ENCODE data around the gene MAGI2.

MAGI2 gene

DNA sequence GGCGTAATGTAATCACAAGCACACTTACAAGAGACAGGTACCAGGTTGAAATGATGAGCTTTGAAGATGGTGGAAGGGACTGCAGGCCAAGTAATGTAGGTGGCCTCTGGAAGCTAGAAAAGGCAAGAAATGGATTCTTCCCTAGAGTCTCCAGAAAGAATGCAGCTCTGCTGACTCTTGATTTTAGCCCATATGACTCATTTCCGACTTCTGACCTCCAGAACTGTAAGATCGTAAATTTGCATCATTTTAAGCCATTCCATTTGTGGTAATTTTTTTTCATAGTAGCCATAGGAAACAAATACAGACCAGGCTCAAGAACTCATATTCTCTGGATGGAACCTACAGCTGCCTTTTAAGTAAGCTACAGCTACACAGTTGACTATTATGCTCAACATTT lies 315.5 kb downstream of the MAGI2 start:
- no peak overlapping the region for H3K27ac ChIP-seq (ENCODE audit: low read length)
- H3K36me3 ChIP-seq (ENCODE audit: control insufficient read depth, low read depth, low read length), result no peaks in the 10 kb centered on the region
- H3K9ac ChIP-seq (ENCODE audit: low read length), result no peak overlapping the region
- no peaks in the 10 kb centered on the region for H3K27me3 ChIP-seq (ENCODE audit: control insufficient read depth, insufficient read depth, low read length)
- H3K4me1 ChIP-seq (ENCODE audit: control insufficient read depth, low read depth, low read length), result no peaks in the 10 kb centered on the region
- H3K4me3 ChIP-seq (ENCODE audit: low read length), result no peak overlapping the region
- no peaks in the 10 kb centered on the region for H3K9me3 ChIP-seq (ENCODE audit: control insufficient read depth, low read depth, low read length)

DNA sequence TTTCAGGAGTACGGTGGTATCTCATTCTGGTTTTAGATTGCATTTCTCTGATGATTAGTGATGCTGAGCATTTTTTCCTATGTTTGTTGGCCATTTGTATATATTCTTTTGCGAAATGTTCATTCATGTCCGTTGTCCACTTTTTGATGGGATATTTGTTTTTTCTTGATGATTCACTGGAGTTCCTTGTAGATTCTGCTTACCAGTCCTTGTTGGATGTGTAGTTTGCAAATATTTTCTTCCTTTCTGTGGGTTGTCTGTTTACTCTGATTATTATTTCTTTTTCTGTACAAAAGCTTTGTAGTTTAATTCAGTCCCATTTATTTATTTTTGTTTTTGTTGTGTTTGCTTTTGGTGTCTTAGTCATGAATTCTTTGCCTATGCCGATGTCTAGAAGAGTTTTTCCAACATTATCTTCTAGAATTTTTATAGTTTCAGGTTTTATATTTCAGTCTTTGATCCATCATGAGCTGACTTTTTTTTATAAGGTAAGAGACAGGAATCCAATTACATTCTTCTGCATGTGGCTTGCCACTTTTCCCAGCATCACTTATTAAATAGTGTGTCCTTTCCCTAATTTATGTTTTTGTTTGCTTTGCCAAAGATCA lies 320.5 kb downstream of the MAGI2 start:
- H3K9ac ChIP-seq (ENCODE audit: low read length), result no peak overlapping the region
- H3K4me3 ChIP-seq (ENCODE audit: low read length), result no peak overlapping the region
- no peaks in the 10 kb centered on the region for H3K9me3 ChIP-seq (ENCODE audit: control insufficient read depth, low read depth, low read length)
- no peaks in the 10 kb centered on the region for H3K36me3 ChIP-seq (ENCODE audit: control insufficient read depth, low read depth, low read length)
- no peaks in the 10 kb centered on the region for H3K27me3 ChIP-seq (ENCODE audit: control insufficient read depth, insufficient read depth, low read length)
- no peak overlapping the region for H3K27ac ChIP-seq (ENCODE audit: low read length)
- no peaks in the 10 kb centered on the region for H3K4me1 ChIP-seq (ENCODE audit: control insufficient read depth, low read depth, low read length)

DNA sequence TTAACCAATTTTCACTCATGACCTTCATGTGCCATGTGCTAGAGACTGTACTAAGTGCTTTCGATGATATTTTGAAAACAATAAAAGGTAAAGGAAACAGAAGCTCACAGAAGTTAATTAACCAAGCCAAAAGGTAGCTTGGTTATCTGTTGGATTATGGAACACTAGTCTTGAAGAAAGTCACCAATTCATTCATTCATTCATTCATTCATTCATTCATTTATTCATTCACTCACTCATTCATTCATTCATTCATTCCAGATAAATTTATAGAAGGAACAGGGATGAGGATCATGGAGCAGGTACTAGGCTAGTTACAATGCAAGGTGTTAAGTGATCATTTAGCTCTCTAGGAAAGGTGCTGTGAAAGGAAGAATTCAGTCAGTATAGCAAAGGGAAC lies 322.8 kb downstream of the MAGI2 start:
- H3K4me1 ChIP-seq (ENCODE audit: control insufficient read depth, low read depth, low read length), result no peaks in the 10 kb centered on the region
- H3K27ac ChIP-seq (ENCODE audit: low read length), result no peak overlapping the region
- H3K9ac ChIP-seq (ENCODE audit: low read length), result no peak overlapping the region
- no peaks in the 10 kb centered on the region for H3K9me3 ChIP-seq (ENCODE audit: control insufficient read depth, low read depth, low read length)
- no peaks in the 10 kb centered on the region for H3K27me3 ChIP-seq (ENCODE audit: control insufficient read depth, insufficient read depth, low read length)
- no peak overlapping the region for H3K4me3 ChIP-seq (ENCODE audit: low read length)
- H3K36me3 ChIP-seq (ENCODE audit: control insufficient read depth, low read depth, low read length), result no peaks in the 10 kb centered on the region

DNA sequence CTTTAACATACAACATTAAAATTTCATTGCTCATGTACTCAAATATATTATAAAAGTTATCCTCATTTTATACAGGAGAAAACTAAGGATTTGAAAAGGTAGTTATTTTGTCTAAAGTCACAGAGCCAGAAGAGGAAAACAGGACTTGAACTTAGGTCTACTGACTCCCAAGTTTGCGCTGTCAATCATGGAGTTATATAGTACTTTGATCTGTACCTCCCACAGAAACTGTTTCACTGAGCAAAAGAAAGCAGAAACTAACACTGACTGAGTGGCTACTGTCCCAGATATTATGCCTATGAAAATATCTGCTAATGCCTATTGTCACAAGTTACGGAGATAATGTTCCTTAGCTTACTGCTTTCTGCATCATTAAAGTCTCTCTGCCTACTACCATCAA lies 329.1 kb downstream of the MAGI2 start:
- H3K4me1 ChIP-seq (ENCODE audit: control insufficient read depth, low read depth, low read length), result no peaks in the 10 kb centered on the region
- H3K9ac ChIP-seq (ENCODE audit: low read length), result no peak overlapping the region
- H3K36me3 ChIP-seq (ENCODE audit: control insufficient read depth, low read depth, low read length), result no peaks in the 10 kb centered on the region
- no peaks in the 10 kb centered on the region for H3K27me3 ChIP-seq (ENCODE audit: control insufficient read depth, insufficient read depth, low read length)
- no peaks in the 10 kb centered on the region for H3K9me3 ChIP-seq (ENCODE audit: control insufficient read depth, low read depth, low read length)
- H3K4me3 ChIP-seq (ENCODE audit: low read length), result no peak overlapping the region
- no peak overlapping the region for H3K27ac ChIP-seq (ENCODE audit: low read length)

DNA sequence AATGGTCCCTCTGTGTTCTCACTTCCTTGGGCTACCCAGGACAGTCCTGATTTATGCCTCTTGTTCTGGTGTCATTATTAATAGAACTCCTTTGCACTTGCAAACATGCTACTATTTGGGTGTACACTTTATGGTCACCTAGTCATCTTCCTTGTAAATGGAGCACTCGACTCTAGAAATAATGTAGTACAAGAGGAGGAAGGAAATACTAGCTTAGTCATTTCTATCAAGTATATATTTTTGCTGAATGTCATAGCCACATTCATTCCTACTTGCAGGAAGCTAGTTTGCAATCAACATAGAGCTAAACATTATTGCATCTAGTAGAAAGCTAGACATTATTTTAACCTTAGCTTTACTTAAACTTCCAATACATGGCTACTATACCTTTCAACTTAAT lies 335.3 kb downstream of the MAGI2 start:
- Histone ChIP-seq H3K27ac (ENCODE audit: low read length) (no peak overlapping the region), H3K27me3 (ENCODE audit: control insufficient read depth, insufficient read depth, low read length) (no peaks in the 10 kb centered on the region), H3K9ac (ENCODE audit: low read length) (no peak overlapping the region), H3K36me3 (ENCODE audit: control insufficient read depth, low read depth, low read length) (no peaks in the 10 kb centered on the region), H3K9me3 (ENCODE audit: control insufficient read depth, low read depth, low read length) (no peaks in the 10 kb centered on the region), H3K4me3 (ENCODE audit: low read length) (no peak overlapping the region), H3K4me1 (ENCODE audit: control insufficient read depth, low read depth, low read length) (no peaks in the 10 kb centered on the region)

DNA sequence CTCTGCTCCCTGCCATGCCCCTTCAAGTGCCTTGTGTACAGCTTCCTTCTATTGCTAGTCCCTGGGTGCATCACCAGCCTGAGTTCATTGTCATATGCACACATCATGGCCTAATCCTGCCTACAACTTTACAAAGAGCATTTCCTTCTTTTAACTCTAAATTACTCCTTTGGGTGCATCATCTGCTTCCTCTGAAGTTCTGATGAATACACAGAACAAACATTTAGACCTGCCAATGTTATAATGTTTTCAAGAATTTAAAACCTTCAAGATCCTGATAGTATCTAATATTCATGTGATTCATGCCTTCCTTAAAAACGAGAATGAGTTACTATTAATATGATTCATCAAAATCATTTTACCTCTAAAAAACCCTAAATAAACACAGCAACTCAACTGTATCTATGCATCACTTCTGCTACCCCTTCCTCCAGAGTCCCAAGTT lies 357.1 kb downstream of the MAGI2 start:
- no peak overlapping the region for H3K9ac ChIP-seq (ENCODE audit: low read length)
- no peaks in the 10 kb centered on the region for H3K27me3 ChIP-seq (ENCODE audit: control insufficient read depth, insufficient read depth, low read length)
- H3K27ac ChIP-seq (ENCODE audit: low read length), result no peak overlapping the region
- H3K4me1 ChIP-seq (ENCODE audit: control insufficient read depth, low read depth, low read length), result no peaks in the 10 kb centered on the region
- no peaks in the 10 kb centered on the region for H3K9me3 ChIP-seq (ENCODE audit: control insufficient read depth, low read depth, low read length)
- H3K36me3 ChIP-seq (ENCODE audit: control insufficient read depth, low read depth, low read length), result no peaks in the 10 kb centered on the region
- no peak overlapping the region for H3K4me3 ChIP-seq (ENCODE audit: low read length)

DNA sequence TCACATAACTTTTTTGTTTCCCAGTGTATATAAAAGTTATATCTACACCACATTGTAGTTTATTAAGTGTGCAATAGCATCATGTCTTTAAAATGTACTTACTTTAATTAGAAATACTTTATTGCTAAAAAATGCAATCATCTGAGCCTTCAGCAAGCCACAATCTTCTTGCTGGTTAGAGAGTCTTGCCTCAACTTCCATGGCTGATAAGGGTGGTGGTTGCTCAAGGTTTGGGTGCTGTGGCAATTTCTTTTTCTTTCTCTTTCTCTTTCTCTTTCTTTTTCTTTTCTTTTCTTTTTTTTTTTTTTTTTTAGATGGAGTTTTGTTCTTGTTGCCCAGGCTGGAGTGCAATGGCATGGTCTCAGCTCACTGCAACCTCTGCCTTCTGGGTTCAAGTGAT lies 360.0 kb downstream of the MAGI2 start:
- Histone ChIP-seq H3K27ac (ENCODE audit: low read length) (no peak overlapping the region), H3K36me3 (ENCODE audit: control insufficient read depth, low read depth, low read length) (no peaks in the 10 kb centered on the region), H3K27me3 (ENCODE audit: control insufficient read depth, insufficient read depth, low read length) (no peaks in the 10 kb centered on the region), H3K9ac (ENCODE audit: low read length) (no peak overlapping the region), H3K4me3 (ENCODE audit: low read length) (no peak overlapping the region), H3K9me3 (ENCODE audit: control insufficient read depth, low read depth, low read length) (no peaks in the 10 kb centered on the region), H3K4me1 (ENCODE audit: control insufficient read depth, low read depth, low read length) (no peaks in the 10 kb centered on the region)

DNA sequence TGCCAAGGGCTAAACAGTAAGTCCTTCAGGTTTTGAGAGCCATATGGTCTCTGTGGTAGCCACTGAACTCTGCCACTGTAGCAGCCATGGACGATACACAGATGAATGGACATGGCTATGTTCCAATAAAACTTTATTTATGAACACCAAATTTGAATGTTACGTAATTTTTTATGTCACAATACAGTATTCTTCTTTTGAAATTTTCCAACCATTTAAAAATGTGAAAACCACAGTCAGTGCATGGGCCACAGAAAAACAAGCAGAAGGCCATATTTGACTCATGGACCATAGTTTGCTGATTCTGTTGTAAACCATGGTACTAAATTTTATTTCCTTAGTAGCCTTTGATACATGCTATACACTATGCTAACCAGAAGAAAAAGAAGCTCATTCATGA lies 361.8 kb downstream of the MAGI2 start:
- Histone ChIP-seq H3K9ac (ENCODE audit: low read length) (no peak overlapping the region), H3K27me3 (ENCODE audit: control insufficient read depth, insufficient read depth, low read length) (no peaks in the 10 kb centered on the region), H3K27ac (ENCODE audit: low read length) (no peak overlapping the region), H3K4me3 (ENCODE audit: low read length) (no peak overlapping the region), H3K4me1 (ENCODE audit: control insufficient read depth, low read depth, low read length) (no peaks in the 10 kb centered on the region), H3K36me3 (ENCODE audit: control insufficient read depth, low read depth, low read length) (no peaks in the 10 kb centered on the region), H3K9me3 (ENCODE audit: control insufficient read depth, low read depth, low read length) (no peaks in the 10 kb centered on the region)

DNA sequence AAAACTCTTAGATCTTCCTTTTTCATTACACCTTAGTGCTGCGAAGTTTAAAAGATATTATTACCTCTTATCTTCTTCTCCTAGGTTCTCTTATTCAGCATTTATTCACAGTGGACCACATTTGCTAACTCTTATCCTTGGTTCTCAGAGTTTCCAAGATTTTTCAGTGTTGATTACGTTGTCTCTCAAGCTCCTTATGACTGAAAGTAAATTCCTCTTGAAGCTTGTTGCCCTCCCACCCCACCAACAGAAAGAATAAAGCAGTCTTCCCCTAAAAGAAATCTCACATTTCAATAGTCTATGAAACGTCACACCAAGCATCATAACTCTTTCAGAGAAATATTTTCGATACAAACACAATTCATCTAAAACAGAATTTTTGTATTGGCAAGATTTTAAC lies 362.5 kb downstream of the MAGI2 start:
- no peaks in the 10 kb centered on the region for H3K36me3 ChIP-seq (ENCODE audit: control insufficient read depth, low read depth, low read length)
- H3K4me3 ChIP-seq (ENCODE audit: low read length), result no peak overlapping the region
- H3K4me1 ChIP-seq (ENCODE audit: control insufficient read depth, low read depth, low read length), result no peaks in the 10 kb centered on the region
- no peaks in the 10 kb centered on the region for H3K9me3 ChIP-seq (ENCODE audit: control insufficient read depth, low read depth, low read length)
- no peaks in the 10 kb centered on the region for H3K27me3 ChIP-seq (ENCODE audit: control insufficient read depth, insufficient read depth, low read length)
- no peak overlapping the region for H3K9ac ChIP-seq (ENCODE audit: low read length)
- no peak overlapping the region for H3K27ac ChIP-seq (ENCODE audit: low read length)

DNA sequence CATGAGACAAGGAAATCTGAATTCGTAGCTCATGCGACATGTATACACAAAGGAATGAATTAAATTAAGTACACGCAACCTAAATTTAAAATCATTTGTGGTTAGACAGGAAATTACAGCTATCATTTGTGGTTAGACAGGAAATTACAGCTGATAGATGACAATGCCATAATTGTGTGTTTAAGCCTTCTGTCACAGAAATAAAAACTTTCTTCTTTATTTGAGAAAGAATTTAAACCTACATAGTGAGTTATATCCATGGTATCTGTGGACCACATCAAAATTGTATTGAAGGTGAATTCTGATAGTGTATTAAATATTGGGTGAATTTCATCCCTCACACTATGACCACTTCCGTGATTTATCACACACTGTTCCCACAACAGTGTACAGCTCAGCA lies 362.9 kb downstream of the MAGI2 start:
- no peaks in the 10 kb centered on the region for H3K4me1 ChIP-seq (ENCODE audit: control insufficient read depth, low read depth, low read length)
- no peaks in the 10 kb centered on the region for H3K27me3 ChIP-seq (ENCODE audit: control insufficient read depth, insufficient read depth, low read length)
- no peak overlapping the region for H3K4me3 ChIP-seq (ENCODE audit: low read length)
- no peaks in the 10 kb centered on the region for H3K36me3 ChIP-seq (ENCODE audit: control insufficient read depth, low read depth, low read length)
- H3K27ac ChIP-seq (ENCODE audit: low read length), result no peak overlapping the region
- no peaks in the 10 kb centered on the region for H3K9me3 ChIP-seq (ENCODE audit: control insufficient read depth, low read depth, low read length)
- no peak overlapping the region for H3K9ac ChIP-seq (ENCODE audit: low read length)

DNA sequence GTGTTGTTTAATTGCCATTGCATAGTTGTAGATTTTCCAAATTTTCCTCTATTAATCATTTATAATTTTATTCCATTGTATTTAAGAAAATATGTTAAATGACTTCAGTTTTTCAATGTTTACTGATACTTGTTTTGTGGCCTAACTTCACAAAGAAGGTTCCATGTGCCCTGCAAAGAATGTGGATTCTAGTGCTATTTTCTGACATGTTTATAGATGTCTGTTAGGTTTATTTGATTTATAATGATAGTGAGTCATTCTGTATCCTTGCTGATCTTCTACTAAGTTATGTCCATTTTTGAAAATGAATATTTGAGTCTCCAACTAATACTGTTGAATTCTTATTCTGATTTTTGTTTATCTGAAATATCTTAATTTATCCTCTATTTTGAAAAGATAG lies 369.0 kb downstream of the MAGI2 start:
- H3K36me3 ChIP-seq (ENCODE audit: control insufficient read depth, low read depth, low read length), result no peaks in the 10 kb centered on the region
- H3K4me3 ChIP-seq (ENCODE audit: low read length), result no peak overlapping the region

DNA sequence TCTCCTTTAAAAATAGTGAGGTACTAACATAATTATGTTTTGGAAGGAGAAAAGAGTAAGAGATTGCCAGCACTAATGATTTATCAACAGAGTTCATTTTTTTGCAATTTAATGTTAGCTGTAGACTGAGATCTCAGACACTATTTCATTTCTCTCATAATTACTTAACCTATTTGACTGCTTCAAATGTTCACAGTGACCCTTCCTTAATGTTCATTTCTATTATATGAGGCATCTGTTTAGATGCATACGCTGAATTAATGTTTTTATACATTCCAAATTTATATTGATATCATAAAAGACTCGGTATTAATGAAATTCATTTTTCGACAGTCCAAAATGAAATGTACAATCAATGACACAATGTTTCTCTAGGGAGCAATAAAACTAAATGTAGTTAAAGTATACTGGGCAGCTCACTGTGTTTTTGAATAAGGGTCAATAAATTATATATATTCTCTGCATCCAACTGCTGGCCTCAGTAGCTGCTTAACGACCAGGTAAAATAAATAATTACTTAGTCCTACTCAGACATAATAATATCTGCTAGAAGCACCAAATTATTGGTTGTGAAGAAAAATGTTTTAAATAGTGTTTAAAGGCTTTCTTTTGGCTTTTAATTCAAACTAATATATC lies 373.4 kb downstream of the MAGI2 start:
- Histone ChIP-seq H3K9ac (ENCODE audit: low read length) (no peak overlapping the region), H3K36me3 (ENCODE audit: control insufficient read depth, low read depth, low read length) (no peaks in the 10 kb centered on the region), H3K4me3 (ENCODE audit: low read length) (no peak overlapping the region), H3K27ac (ENCODE audit: low read length) (no peak overlapping the region), H3K4me1 (ENCODE audit: control insufficient read depth, low read depth, low read length) (no peaks in the 10 kb centered on the region), H3K27me3 (ENCODE audit: control insufficient read depth, insufficient read depth, low read length) (no peaks in the 10 kb centered on the region), H3K9me3 (ENCODE audit: control insufficient read depth, low read depth, low read length) (no peaks in the 10 kb centered on the region)

More for the DNA sequence above, 369.0 kb downstream of the MAGI2 start:
- Histone ChIP-seq H3K9me3 (ENCODE audit: control insufficient read depth, low read depth, low read length) (no peaks in the 10 kb centered on the region), H3K4me1 (ENCODE audit: control insufficient read depth, low read depth, low read length) (no peaks in the 10 kb centered on the region), H3K27me3 (ENCODE audit: control insufficient read depth, insufficient read depth, low read length) (no peaks in the 10 kb centered on the region), H3K9ac (ENCODE audit: low read length) (no peak overlapping the region), H3K27ac (ENCODE audit: low read length) (no peak overlapping the region)

Data from iPS-18a (cell line).